Spleen (tissue), 11 donors: Measurements from ENCODE around the gene TMEM170B. TPM values are rescaled to one million over a fixed set of nuclear protein-coding genes. Genes with fewer than 3 reads are reported as not detected.

Experiments used
- DNase-seq: peaks from one replicate; pipeline ENCODE4 v3.0.0-alpha.2; 2020
- H3K27ac ChIP-seq, 8 donors: fragments of 200-600 bp; sonication (generic) in 7 of 8; 1 replicate in 4 of 8; 2 replicates in 4 of 8; pipeline versions ENCODE4 v1.5.0 to v1.8.0; 2016 to 2021; ENCODE audit warnings: inconsistent platforms in 4 of 8, mild to moderate bottlenecking in 4 of 8, moderate library complexity in 1 of 8
- H3K27me3 ChIP-seq, 7 donors: fragments of 200-600 bp; sonication (generic) in 6 of 7; replicated peaks in 1 of 7; 1 replicate in 4 of 7; 2 replicates in 3 of 7; pipeline versions ENCODE4 v1.5.0 to v1.8.0; 2016 to 2021; ENCODE audit warnings: inconsistent platforms in 3 of 7, mild to moderate bottlenecking in 1 of 7
- H3K36me3 ChIP-seq, 6 donors: fragments of 200-600 bp; sonication (generic) in 5 of 6; 1 replicate in 4 of 6; 2 replicates in 2 of 6; pipeline versions ENCODE4 v1.5.0 to v1.8.0; 2016 to 2021; ENCODE audit warnings: inconsistent platforms in 2 of 6
- H3K4me1 ChIP-seq, 6 donors: fragments of 200-600 bp; sonication (generic) in 5 of 6; 1 replicate in 3 of 6; 2 replicates in 3 of 6; pipeline versions ENCODE4 v1.5.0 to v1.8.0; 2016 to 2021; ENCODE audit warnings: inconsistent platforms in 3 of 6
- H3K4me3 ChIP-seq, 8 donors: fragments of 200-600 bp; sonication (generic) in 7 of 8; 1 replicate in 4 of 8; 2 replicates in 4 of 8; pipeline versions ENCODE4 v1.5.0 to v1.8.0; 2016 to 2021; ENCODE audit warnings: inconsistent platforms in 4 of 8, mild to moderate bottlenecking in 4 of 8, moderate library complexity in 2 of 8
- H3K9me3 ChIP-seq, 8 donors: fragments of 200-600 bp; sonication (generic) in 7 of 8; 1 replicate in 4 of 8; 2 replicates in 4 of 8; pipeline versions ENCODE4 v1.5.0 to v1.8.0; 2016 to 2021; ENCODE audit warnings: inconsistent platforms in 4 of 8
- POLR2A ChIP-seq, 3 donors: fragments of 450-650 bp; IDR thresholded peaks; one replicate each; pipeline ENCODE4 v1.5.1; 2017; ENCODE audit warnings: antibody characterized with exemption in 3 of 3, mild to moderate bottlenecking in 1 of 3
- POLR2AphosphoS5 ChIP-seq, 3 donors: sonication (generic); formaldehyde crosslinking; IDR thresholded peaks; one replicate each; pipeline ENCODE4 v1.5.1; 2017; ENCODE audit warnings: antibody characterized with exemption in 3 of 3
- WGBS, 5 donors: extraction: QIAGEN DNeasy Blood & Tissue Kit in 3 of 5; methylation state at CpG; one replicate each; pipeline versions ENCODE4 v1.1.5 to v1.1.7; 2013 to 2018; 5-methylcytosine and 5-hydroxymethylcytosine counted together
- intact Hi-C: fragments of 100-400 bp; cut with DNase I; formaldehyde crosslinking; loops from one replicate; pipeline ENCODE4 v1.15.0; 2023; ENCODE audit warnings: low total_unique reads
- polyA plus RNA-seq, 3 donors: library from polyadenylated mRNA; stranded (reverse); fragments of 200-250 nt; gene quantifications; one replicate each; pipeline ENCODE4 v1.2.1, GENCODE V29; 2013
- total RNA-seq, 7 donors: library from RNA; depleted of rRNA in 3 of 7; stranded (reverse); fragments of >200 nt in 3 of 7; fragmentation: NEBNext Ultra II Directional in 4 of 7; extraction: Animal tissue kit (Norgen Biotek cat#: 25700) in 4 of 7; gene quantifications; one replicate each; pipeline versions ENCODE4 v1.1.0 to v1.2.1, GENCODE V29; 2016 to 2021
- TF ChIP-seq, protein P1 (sequence below), 11 experiments: fragments of 200-600 bp in 7 of 11; fragments of 450-650 bp in 4 of 11; sonication (generic) in 4 of 11; IDR thresholded peaks in 8 of 11; conservative IDR thresholded peaks in 3 of 11; 1 replicate in 7 of 11; 2 replicates in 4 of 11; pipeline versions ENCODE4 v1.4.0 to v1.8.0; 2016 to 2021; ENCODE audit warnings: antibody characterized with exemption in 11 of 11, inconsistent platforms in 4 of 11, mild to moderate bottlenecking in 1 of 11
- donor health status: healthy with polysubstance abuse.
- donor health status: DM: no; HTN: no; CAD: no; lungs with moderate emphysema.
- donor health status: DM: no; HTN: no; CAD: no.
- donor health status: Bipolar disorder and iron deficiency.
- donor health status: healthy.
- donor health status: DM: no; HTN: no; CAD: no.
- donor health status: DM: yes; HTN: yes; CAD: no.

Gene TMEM170B
- total and polyA plus RNA-seq, 10 donors, result 1.2 to 19.8 (median 7.6) TPM

DNA sequence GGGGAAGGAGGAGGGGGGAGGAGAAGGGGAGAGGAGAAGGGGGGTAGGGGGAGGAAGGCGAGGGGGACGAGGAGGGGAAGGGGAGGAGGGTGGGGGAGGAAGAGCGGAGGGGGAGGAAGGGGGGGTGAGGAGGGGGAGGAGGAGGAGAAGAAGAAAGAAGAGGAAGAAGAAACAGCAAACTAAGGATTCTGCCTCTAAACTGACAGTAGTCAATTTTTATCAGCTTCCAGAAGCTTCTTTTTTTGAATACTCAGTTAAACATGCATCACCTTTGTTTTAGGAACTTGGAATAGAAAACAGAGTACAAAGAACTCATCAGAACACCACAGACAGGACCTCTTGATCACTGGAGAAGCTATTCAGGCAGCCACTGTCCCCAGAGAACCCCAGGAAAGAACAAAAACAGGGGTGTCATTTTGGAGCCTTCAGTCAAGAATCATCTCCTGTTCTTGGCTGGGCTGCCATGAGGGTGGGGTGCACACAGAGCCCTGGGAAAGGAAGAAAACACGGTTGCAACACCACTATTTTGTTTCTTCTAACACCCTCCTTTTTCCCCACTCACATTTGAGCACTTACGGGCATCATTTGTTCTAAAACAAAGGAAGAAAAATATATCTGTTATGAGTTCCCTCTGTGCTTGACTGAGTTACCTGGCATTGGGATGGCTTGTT, 67.4 kb downstream of the TMEM170B start:
- DNase-seq, result no peak
- Histone ChIP-seq H3K36me3 (no peaks in the 10 kb centered on the region), H3K27me3 (peaks cover 0 to 10% (median 0%) of the 10 kb centered on the region in 7 donors), H3K9me3 (no peaks in the 10 kb centered on the region), H3K27ac (peak overlapping the region in 5 of 8 donors; percentile 32 to 56 (median 47)), H3K4me3 (no peak overlapping the region), H3K4me1 (peaks cover 0 to 37% (median 20%) of the 10 kb centered on the region in 6 donors)
- TF ChIP-seq POLR2A (IDR thresholded peaks at IDR 0.05), result no peak
- TF ChIP-seq, protein P1, sequence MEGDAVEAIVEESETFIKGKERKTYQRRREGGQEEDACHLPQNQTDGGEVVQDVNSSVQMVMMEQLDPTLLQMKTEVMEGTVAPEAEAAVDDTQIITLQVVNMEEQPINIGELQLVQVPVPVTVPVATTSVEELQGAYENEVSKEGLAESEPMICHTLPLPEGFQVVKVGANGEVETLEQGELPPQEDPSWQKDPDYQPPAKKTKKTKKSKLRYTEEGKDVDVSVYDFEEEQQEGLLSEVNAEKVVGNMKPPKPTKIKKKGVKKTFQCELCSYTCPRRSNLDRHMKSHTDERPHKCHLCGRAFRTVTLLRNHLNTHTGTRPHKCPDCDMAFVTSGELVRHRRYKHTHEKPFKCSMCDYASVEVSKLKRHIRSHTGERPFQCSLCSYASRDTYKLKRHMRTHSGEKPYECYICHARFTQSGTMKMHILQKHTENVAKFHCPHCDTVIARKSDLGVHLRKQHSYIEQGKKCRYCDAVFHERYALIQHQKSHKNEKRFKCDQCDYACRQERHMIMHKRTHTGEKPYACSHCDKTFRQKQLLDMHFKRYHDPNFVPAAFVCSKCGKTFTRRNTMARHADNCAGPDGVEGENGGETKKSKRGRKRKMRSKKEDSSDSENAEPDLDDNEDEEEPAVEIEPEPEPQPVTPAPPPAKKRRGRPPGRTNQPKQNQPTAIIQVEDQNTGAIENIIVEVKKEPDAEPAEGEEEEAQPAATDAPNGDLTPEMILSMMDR (IDR thresholded peaks at IDR 0.05 in 8 of 11, conservative IDR thresholded peaks at IDR 0.05 in 3 of 11), result no peak
- TF ChIP-seq POLR2AphosphoS5 (IDR thresholded peaks at IDR 0.05), result no peak
- intact Hi-C loops, result no loop called here
- 26 to 46% (median 34%) methylated on average over 5 of the region's 5 CpGs for WGBS, 5 donors

DNA sequence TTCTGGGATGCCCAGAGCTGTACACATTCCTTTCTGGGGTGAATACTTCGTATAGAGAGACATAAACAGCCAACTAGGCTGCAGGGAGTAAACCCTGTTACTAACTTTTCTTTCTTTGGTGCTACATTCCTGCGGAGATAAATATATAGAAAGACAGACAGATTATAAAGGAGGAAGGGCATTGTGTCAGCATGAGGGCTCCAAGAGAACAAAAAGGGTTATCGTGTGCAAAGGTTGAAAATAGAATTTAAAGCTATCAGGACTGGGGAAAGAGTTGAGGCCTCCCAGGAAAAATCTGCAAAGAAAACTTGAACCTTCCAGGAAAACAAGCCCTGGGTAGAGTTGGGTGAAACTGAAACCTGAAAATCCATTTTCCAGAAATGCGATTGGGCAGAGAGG, 68.0 kb downstream of the TMEM170B start:
- 72 to 85% (median 79%) methylated on average over 4 of the region's 4 CpGs for WGBS, 5 donors
- intact Hi-C loops, result no loop called here
- no peaks in the 10 kb centered on the region for H3K9me3 ChIP-seq

DNA sequence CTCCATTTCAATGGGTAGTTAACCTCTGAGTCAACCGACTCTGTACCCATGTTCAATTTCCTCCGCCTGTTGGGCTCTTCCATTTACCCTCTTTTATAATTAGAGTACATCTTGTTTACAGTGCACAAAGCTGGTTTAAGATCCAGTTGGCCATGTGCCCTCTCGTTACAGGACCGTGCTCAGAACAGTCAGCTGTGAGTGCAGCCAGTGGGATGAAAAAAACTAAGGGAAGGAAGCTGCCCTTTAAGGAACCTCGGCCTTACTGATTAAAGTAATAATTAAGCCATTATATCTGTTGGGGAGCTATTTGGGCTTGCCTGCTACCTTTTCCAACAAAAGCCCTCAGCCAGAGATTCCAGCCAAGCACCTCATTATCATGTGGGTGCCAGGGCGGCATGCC, 68.8 kb downstream of the TMEM170B start:
- peaks cover 0 to 10% (median 0%) of the 10 kb centered on the region in 7 donors for H3K27me3 ChIP-seq
- DNase-seq, result no peak
- H3K4me1 ChIP-seq, result peaks cover 0 to 42% (median 25%) of the 10 kb centered on the region in 6 donors
- H3K4me3 ChIP-seq, result no peak overlapping the region
- peak overlapping the region in 6 of 8 donors; percentile 1 to 56 (median 38) for H3K27ac ChIP-seq
- WGBS, 5 donors, result 49 to 74% (median 57%) methylated on average over 6 of the region's 6 CpGs
- no peaks in the 10 kb centered on the region for H3K36me3 ChIP-seq
- H3K9me3 ChIP-seq, result no peaks in the 10 kb centered on the region
- intact Hi-C loops, result no loop called here
- TF ChIP-seq POLR2A (IDR thresholded peaks at IDR 0.05) (no peak), POLR2AphosphoS5 (IDR thresholded peaks at IDR 0.05) (peak in 1 of 3 donors; percentile 20)
- TF ChIP-seq, protein P1 (IDR thresholded peaks at IDR 0.05 in 8 of 11, conservative IDR thresholded peaks at IDR 0.05 in 3 of 11), result no peak

More for the DNA sequence above, 68.0 kb downstream of the TMEM170B start:
- Histone ChIP-seq H3K27ac (peak overlapping the region in 6 of 8 donors; percentile 25 to 56 (median 46)), H3K4me3 (no peak overlapping the region), H3K27me3 (peaks cover 0 to 10% (median 0%) of the 10 kb centered on the region in 7 donors), H3K4me1 (peaks cover 0 to 42% (median 24%) of the 10 kb centered on the region in 6 donors), H3K36me3 (no peaks in the 10 kb centered on the region)
- no peak for TF ChIP-seq POLR2A (IDR thresholded peaks at IDR 0.05)
- TF ChIP-seq, protein P1 (IDR thresholded peaks at IDR 0.05 in 8 of 11, conservative IDR thresholded peaks at IDR 0.05 in 3 of 11), result no peak
- no peak for TF ChIP-seq POLR2AphosphoS5 (IDR thresholded peaks at IDR 0.05)
- DNase-seq, result no peak

DNA sequence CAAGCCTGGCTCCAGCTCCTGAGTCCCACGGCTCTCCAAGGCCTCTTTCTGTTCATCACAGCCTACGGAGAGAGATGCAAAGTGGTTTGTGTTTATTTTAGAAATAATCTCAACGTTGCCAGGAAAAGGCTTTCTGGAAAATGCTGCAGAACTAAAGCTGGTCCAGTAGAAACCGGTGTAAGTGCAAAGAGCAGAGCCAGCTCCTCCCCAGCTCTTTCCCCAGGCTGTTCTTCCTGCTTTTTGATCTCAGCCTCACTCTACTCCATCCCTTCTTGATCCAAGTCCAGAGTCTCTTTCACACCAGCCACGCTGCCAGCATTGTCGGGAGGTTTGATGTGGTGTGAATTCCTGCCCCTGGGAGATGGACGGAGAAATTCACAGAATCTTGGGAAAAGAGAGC, 69.8 kb downstream of the TMEM170B start:
- Histone ChIP-seq H3K4me3 (no peak overlapping the region), H3K4me1 (peaks cover 0 to 42% (median 25%) of the 10 kb centered on the region in 6 donors), H3K9me3 (no peaks in the 10 kb centered on the region), H3K36me3 (no peaks in the 10 kb centered on the region), H3K27ac (peak overlapping the region in 2 of 8 donors; percentile 1 to 46), H3K27me3 (peaks cover 0 to 10% (median 0%) of the 10 kb centered on the region in 7 donors)
- DNase-seq, result no peak
- intact Hi-C loops, result no loop called here
- WGBS, 5 donors, result 55 to 78% (median 73%) methylated on average over 7 of the region's 7 CpGs
- TF ChIP-seq, protein P1 (IDR thresholded peaks at IDR 0.05 in 8 of 11, conservative IDR thresholded peaks at IDR 0.05 in 3 of 11), result no peak
- TF ChIP-seq POLR2A (IDR thresholded peaks at IDR 0.05), result no peak
- no peak for TF ChIP-seq POLR2AphosphoS5 (IDR thresholded peaks at IDR 0.05)
